K562 (cell line): Measurements from ENCODE around the gene TMEM41B. TPM values are rescaled to one million over a fixed set of nuclear protein-coding genes. Genes with fewer than 3 reads are reported as not detected.
A peak's percentile ranks its signal among the peaks of the same experiment; 100 is the strongest.

Experiments used
- ASH1L ChIP-seq: fragments of 450-650 bp; IDR thresholded peaks from 2 replicates; pipeline ENCODE4 v1.6.1; 2018; ENCODE audit warnings: borderline replicate concordance, mild to moderate bottlenecking, low read depth; ENCODE audit not compliant: partially characterized antibody
- CTCF ChIP-seq, 3 experiments: IDR thresholded peaks in 2 of 3; conservative IDR thresholded peaks in 1 of 3; 2 replicates each; pipeline ENCODE4 v1.5.1; 2011 to 2012; ENCODE audit warnings: low read length in 3 of 3, mild to moderate bottlenecking in 3 of 3, control low read depth in 2 of 3, improper control_type of control experiment in 1 of 3, inconsistent platforms in 1 of 3, low read depth in 1 of 3, mixed read lengths in 1 of 3, moderate library complexity in 1 of 3; ENCODE audit not compliant: insufficient read depth in 2 of 3
- MYNN ChIP-seq, 2 experiments: sonication (generic); formaldehyde crosslinking in 1 of 2; IDR thresholded peaks; 2 replicates each; pipeline versions ENCODE4 v1.5.0 to v1.6.1; 2016 to 2020; ENCODE audit warnings: antibody characterized with exemption in 1 of 2, missing genetic modification reagents in 1 of 2
- RAD21 ChIP-seq, 2 experiments: fragments of 250-450 bp in 1 of 2; fragments of 450-650 bp in 1 of 2; sonication (Bioruptor Pico) in 1 of 2; formaldehyde crosslinking in 1 of 2; IDR thresholded peaks in 1 of 2; conservative IDR thresholded peaks in 1 of 2; 2 replicates each; pipeline versions ENCODE4 v1.4.0 to v1.8.0; 2020 to 2022; ENCODE audit warnings: mild to moderate bottlenecking in 2 of 2, moderate library complexity in 1 of 2
- SAFB2 ChIP-seq: fragments of 200-400 bp; formaldehyde crosslinking; IDR thresholded peaks from 2 replicates; pipeline ENCODE4 v1.6.1; 2018; ENCODE audit warnings: borderline replicate concordance, low read length, low read depth, moderate library complexity; ENCODE audit not compliant: severe bottlenecking
- SIRT6 ChIP-seq: IDR thresholded peaks from one replicate; pipeline ENCODE4 v1.6.1; 2012; ENCODE audit warnings: low read depth, mild to moderate bottlenecking, control low read depth, inconsistent platforms, low read length, moderate library complexity
- ZNF699 ChIP-seq: fragments of 250-450 bp; sonication (Bioruptor Pico); IDR thresholded peaks from 2 replicates; pipeline ENCODE4 v1.8.0; 2021; ENCODE audit warnings: mild to moderate bottlenecking, moderate library complexity; ENCODE audit not compliant: insufficient replicate concordance
- polyA plus RNA-seq, 8 experiments: library from polyadenylated mRNA; depleted of rRNA in 4 of 8; stranded (reverse) in 5 of 8; unstranded in 3 of 8; fragments of >200 nt; fragmentation: Nextera tagmentation in 2 of 8; fragmentation: Illumina TruSeq in 1 of 8; extraction: Ambion mirVana in 2 of 8; extraction: Trizol in 1 of 8; gene quantifications; 2 replicates each; pipeline versions ENCODE4 v1.2.1 to v1.2.3, GENCODE V29; 2011 to 2014; ENCODE audit warnings: inconsistent platforms in 1 of 8, missing spikeins in 1 of 8
- total RNA-seq, 7 experiments: library from RNA; depleted of rRNA in 6 of 7; stranded (reverse); fragments of >200 nt in 6 of 7; fragmentation: Illumina TruSeq in 2 of 7; extraction: Trizol in 2 of 7; gene quantifications; 2 replicates each; pipeline versions ENCODE4 v1.2.1 to v1.2.3, GENCODE V29; 2011 to 2021; ENCODE audit warnings: low replicate concordance in 1 of 7
- TF ChIP-seq, protein P1 (sequence below): fragments of 450-650 bp; IDR thresholded peaks from 2 replicates; pipeline ENCODE4 v1.6.1; 2017; ENCODE audit warnings: antibody characterized with exemption

TMEM41B gene
- total and polyA plus RNA-seq, 9 of the 15 experiments (the other 6 are each of a cell fraction or from before 2014, with no cell fraction given): 17.1 to 89.6 (median 48.7) TPM

- TF ChIP-seq ASH1L (no peak), CTCF (IDR thresholded peaks at IDR 0.05 in 2 of 3, conservative IDR thresholded peaks at IDR 0.05 in 1 of 3; ENCODE audit: insufficient read depth in 2 of 3, low read depth in 1 of 3, low read length in 3 of 3) (peak; percentile 10 to 43 (median 20); a peak in 2 of 6 replicates), MYNN (IDR thresholded peaks at IDR 0.05) (no peak), MYNN (CRISPR knock-in tag; IDR thresholded peaks at IDR 0.05) (no peak), ZNF699 (CRISPR knock-in tag) (no peak), SIRT6 (no peak), SAFB2 (no peak), RAD21 (CRISPR knock-in tag; conservative IDR thresholded peaks at IDR 0.05 in 1 of 2, IDR thresholded peaks at IDR 0.05 in 1 of 2) (peak in 1 of 2 experiments; percentile 37; a peak in 1 of 4 replicates)
- TF ChIP-seq, protein P1, sequence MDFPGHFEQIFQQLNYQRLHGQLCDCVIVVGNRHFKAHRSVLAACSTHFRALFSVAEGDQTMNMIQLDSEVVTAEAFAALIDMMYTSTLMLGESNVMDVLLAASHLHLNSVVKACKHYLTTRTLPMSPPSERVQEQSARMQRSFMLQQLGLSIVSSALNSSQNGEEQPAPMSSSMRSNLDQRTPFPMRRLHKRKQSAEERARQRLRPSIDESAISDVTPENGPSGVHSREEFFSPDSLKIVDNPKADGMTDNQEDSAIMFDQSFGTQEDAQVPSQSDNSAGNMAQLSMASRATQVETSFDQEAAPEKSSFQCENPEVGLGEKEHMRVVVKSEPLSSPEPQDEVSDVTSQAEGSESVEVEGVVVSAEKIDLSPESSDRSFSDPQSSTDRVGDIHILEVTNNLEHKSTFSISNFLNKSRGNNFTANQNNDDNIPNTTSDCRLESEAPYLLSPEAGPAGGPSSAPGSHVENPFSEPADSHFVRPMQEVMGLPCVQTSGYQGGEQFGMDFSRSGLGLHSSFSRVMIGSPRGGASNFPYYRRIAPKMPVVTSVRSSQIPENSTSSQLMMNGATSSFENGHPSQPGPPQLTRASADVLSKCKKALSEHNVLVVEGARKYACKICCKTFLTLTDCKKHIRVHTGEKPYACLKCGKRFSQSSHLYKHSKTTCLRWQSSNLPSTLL: no peak
These were observed 37.8 kb downstream of the TMEM41B start (continued) for GRCh38 chr11:9276571-9276970.
